Measurements from ENCODE around the gene TNFAIP2. TPM values are rescaled to one million over a fixed set of nuclear protein-coding genes. Genes with fewer than 3 reads are reported as not detected.

TNFAIP2 gene
- total and polyA plus RNA-seq, 4 donors = 8.9 to 32.0 (median 22.4) TPM

GRCh38 chr14:103123634-103124500 is 606 bp downstream of the TNFAIP2 start:
- Histone ChIP-seq H3K4me3 (ENCODE audit: low read depth in 1 of 3, low read length in 3 of 3) (peak overlapping the region in 2 of 3 donors; percentile 5 to 49), H3K27ac (ENCODE audit: low read depth in 1 of 2, low read length in 2 of 2) (peak overlapping the region; percentile 52 to 75), H3K9ac (ENCODE audit: low read depth in 1 of 2, low read length in 2 of 2) (peak overlapping the region in 1 of 2 donors; percentile 27), H3K27me3 (ENCODE audit: control insufficient read depth in 4 of 4, insufficient read depth in 4 of 4, low read length in 3 of 4) (no peaks in the 10 kb centered on the region), H3K4me1 (ENCODE audit: control insufficient read depth in 4 of 4, insufficient read depth in 4 of 4, low read length in 3 of 4) (peaks cover 23 to 56% (median 41%) of the 10 kb centered on the region in 4 donors), H3K36me3 (ENCODE audit: control insufficient read depth in 4 of 4, insufficient read depth in 3 of 4, low read depth in 1 of 4, low read length in 3 of 4) (no peaks in the 10 kb centered on the region), H3K9me3 (ENCODE audit: control insufficient read depth in 4 of 4, low read length in 3 of 4) (no peaks in the 10 kb centered on the region)
- DNase-seq (ENCODE audit: low spot score) = no peak
- TF ChIP-seq, protein P1, sequence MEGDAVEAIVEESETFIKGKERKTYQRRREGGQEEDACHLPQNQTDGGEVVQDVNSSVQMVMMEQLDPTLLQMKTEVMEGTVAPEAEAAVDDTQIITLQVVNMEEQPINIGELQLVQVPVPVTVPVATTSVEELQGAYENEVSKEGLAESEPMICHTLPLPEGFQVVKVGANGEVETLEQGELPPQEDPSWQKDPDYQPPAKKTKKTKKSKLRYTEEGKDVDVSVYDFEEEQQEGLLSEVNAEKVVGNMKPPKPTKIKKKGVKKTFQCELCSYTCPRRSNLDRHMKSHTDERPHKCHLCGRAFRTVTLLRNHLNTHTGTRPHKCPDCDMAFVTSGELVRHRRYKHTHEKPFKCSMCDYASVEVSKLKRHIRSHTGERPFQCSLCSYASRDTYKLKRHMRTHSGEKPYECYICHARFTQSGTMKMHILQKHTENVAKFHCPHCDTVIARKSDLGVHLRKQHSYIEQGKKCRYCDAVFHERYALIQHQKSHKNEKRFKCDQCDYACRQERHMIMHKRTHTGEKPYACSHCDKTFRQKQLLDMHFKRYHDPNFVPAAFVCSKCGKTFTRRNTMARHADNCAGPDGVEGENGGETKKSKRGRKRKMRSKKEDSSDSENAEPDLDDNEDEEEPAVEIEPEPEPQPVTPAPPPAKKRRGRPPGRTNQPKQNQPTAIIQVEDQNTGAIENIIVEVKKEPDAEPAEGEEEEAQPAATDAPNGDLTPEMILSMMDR (IDR thresholded peaks at IDR 0.05; ENCODE audit: low read depth, low read length, missing input control) = no peak
- peak; percentile 6 to 12 for TF ChIP-seq RAD21 (IDR thresholded peaks at IDR 0.05)
- 28% methylated on average over 48 of the region's 48 CpGs for WGBS

- no peaks in the 10 kb centered on the region for H3K36me3 ChIP-seq (ENCODE audit: control insufficient read depth in 4 of 4, insufficient read depth in 3 of 4, low read depth in 1 of 4, low read length in 3 of 4)
- H3K9me3 ChIP-seq (ENCODE audit: control insufficient read depth in 4 of 4, low read length in 3 of 4) = no peaks in the 10 kb centered on the region
- DNase-seq (ENCODE audit: low spot score) = no peak
- no peak overlapping the region for H3K9ac ChIP-seq (ENCODE audit: low read depth in 1 of 2, low read length in 2 of 2)
- TF ChIP-seq RAD21 (IDR thresholded peaks at IDR 0.05) (no peak), TAF1 (conservative IDR thresholded peaks at IDR 0.05) (no peak), FOXA2 (IDR thresholded peaks at IDR 0.05) (no peak), NR2F2 (IDR thresholded peaks at IDR 0.05) (no peak), HNF4A (conservative IDR thresholded peaks at IDR 0.05) (no peak), GABPA (IDR thresholded peaks at IDR 0.05 in 1 of 2, conservative IDR thresholded peaks at IDR 0.05 in 1 of 2) (no peak), RXRA (IDR thresholded peaks at IDR 0.05) (no peak), FOXA1 (IDR thresholded peaks at IDR 0.05) (no peak), REST (IDR thresholded peaks at IDR 0.05) (no peak), MAX (IDR thresholded peaks at IDR 0.05) (no peak), JUND (IDR thresholded peaks at IDR 0.05) (no peak), EGR1 (IDR thresholded peaks at IDR 0.05; ENCODE audit: low read depth in 2 of 2) (no peak)
- TF ChIP-seq, protein P1 (IDR thresholded peaks at IDR 0.05; ENCODE audit: low read depth, low read length, missing input control) = no peak
- TF ChIP-seq, protein P2, sequence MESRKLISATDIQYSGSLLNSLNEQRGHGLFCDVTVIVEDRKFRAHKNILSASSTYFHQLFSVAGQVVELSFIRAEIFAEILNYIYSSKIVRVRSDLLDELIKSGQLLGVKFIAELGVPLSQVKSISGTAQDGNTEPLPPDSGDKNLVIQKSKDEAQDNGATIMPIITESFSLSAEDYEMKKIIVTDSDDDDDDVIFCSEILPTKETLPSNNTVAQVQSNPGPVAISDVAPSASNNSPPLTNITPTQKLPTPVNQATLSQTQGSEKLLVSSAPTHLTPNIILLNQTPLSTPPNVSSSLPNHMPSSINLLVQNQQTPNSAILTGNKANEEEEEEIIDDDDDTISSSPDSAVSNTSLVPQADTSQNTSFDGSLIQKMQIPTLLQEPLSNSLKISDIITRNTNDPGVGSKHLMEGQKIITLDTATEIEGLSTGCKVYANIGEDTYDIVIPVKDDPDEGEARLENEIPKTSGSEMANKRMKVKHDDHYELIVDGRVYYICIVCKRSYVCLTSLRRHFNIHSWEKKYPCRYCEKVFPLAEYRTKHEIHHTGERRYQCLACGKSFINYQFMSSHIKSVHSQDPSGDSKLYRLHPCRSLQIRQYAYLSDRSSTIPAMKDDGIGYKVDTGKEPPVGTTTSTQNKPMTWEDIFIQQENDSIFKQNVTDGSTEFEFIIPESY (IDR thresholded peaks at IDR 0.05) = no peak
- 85% methylated on average over 5 of the region's 5 CpGs for WGBS
- H3K27me3 ChIP-seq (ENCODE audit: control insufficient read depth in 4 of 4, insufficient read depth in 4 of 4, low read length in 3 of 4) = no peaks in the 10 kb centered on the region
- peaks cover 23 to 56% (median 42%) of the 10 kb centered on the region in 4 donors for H3K4me1 ChIP-seq (ENCODE audit: control insufficient read depth in 4 of 4, insufficient read depth in 4 of 4, low read length in 3 of 4)
- no peak overlapping the region for H3K4me3 ChIP-seq (ENCODE audit: low read depth in 1 of 3, low read length in 3 of 3)
- H3K27ac ChIP-seq (ENCODE audit: low read depth in 1 of 2, low read length in 2 of 2) = no peak overlapping the region
Measured at GRCh38 chr14:103124501-103125001, 1.3 kb downstream of the TNFAIP2 start.

All from liver (tissue), 9 donors.